Dermis blood vessel endothelial cell (primary cell): ENCODE data around the gene RAPGEF5. TPM values are rescaled to one million over a fixed set of nuclear protein-coding genes. Genes with fewer than 3 reads are reported as not detected.

ENCODE experiments used
- DNase-seq: peaks from one replicate; pipeline ENCODE4 v3.0.0; 2010
- total RNA-seq: library from RNA; depleted of rRNA; stranded (reverse); fragments of >200 nt; gene quantifications from 2 replicates; pipeline ENCODE4 v1.2.3, GENCODE V29; 2014

The RAPGEF5 gene
- total RNA-seq, 1 donor from 2014 or later = 269 TPM

DNA sequence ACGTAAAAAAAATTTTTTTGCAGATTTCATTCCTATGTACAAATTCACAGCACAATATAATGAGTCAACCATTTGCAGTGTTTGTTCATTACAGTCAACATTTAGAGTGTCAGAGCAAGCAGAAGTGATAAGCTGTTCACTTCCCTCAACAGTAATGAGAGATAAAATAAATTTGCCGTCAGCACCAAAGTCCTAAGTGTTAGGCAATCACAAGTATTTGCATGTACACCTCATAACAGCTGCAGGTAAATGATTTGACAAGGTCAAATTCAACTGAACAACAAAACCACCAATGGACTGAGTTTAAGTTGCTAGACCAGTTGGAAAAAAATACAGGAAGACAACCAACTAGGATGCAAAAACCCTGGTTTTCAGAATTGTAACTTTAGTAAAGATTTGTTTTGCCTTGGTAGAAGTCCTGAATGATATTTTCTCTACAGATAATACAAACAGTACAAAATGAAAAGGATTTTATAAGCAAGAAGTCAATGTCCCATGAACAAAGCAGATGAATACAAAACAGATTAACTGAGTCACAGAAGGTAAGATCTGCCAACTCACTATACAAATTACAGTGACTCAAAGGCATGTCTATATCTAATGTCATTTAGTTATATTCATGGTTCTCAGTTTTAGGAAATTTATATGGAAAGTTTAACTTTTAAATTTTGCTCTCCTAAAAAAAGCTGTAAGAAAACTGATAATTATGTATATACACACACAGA is 10.4 kb downstream of the RAPGEF5 start:
- no peak for DNase-seq

DNA sequence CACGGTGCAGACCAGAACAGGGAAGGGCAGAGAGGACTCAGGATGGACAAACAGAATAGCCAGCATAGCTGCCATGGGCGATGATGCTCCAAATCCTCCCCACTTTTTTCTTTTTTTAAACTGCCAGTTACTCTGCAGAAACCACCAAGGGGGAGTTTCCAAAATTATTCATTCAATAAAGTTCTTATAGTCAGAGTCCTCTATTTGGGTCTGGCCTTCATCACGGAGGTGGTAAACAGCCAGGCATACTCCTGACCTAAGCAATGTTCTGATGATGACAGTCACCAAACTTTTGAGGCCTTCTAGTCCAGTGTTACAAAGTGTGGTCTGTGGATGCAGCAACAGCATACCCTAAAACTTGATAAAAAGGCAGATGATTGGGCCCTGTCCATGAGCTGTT is 12.3 kb downstream of the RAPGEF5 start:
- DNase-seq = no peak

DNA sequence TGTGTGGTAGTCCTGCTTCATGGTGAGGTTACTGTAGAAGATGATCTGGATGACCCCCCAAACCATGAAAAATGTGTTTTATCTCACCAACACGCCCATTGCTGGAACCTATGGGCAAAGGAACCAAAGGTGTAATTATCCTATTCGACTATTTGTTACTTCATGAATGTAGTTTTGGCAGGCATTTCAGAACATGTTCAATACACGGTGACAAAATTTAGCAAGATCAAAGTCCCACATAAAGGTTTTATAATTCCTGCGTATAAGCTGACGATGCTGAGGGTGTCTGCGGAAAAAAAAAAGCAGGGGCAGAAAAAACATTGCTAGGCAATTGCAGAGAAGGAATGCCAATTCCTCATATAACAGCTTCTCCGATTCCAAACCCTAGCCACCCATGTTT is 13.3 kb downstream of the RAPGEF5 start:
- no peak for DNase-seq

DNA sequence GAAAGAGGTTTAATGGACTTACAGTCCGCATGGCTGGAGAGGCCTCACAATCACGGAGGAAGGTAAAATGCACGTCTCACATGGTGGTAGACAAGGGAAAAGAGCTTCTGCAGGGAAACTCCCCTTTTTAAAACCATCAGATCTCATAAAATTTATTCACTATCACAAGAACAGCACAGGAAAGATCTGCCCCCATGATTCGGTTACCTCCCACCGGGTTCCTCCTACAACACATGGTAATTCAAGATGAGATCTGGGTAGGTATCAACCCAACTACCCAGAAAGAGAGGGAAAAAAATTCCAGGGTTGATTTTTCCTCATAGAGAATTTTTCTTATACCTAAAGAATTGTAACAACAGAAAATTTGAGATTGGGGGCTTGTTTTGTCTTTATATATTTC is 13.9 kb downstream of the RAPGEF5 start:
- DNase-seq = no peak

DNA sequence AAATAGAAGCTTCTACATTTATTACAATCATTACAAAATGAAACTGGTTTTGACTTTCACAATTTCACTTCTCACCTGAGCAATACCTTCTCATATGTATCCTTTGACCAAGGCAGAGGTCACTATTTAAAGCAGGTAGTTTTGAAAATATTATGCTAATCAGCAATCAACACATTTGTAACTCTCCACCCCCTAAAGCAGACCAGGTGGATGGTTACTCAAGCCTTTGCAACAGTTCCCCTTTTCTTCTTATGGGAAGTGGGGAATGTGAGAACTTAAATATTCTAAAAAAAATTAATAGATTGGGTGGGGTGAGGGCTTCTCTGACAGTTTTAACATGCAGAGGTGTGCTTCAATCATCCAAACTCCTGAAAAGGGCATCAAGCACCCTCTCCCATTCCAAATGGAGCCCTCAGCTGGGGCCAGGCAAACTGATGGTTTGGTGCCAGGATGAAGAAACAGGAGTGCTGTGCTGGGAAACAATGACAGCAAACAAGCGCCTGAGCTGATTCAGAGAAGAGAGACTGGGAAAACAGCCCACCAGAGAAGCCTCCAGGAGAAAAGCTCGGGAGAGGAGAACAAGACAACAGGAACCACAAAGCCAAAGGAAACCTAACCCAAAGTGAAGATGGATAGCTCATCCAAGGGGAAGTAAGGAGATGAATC is 17.1 kb downstream of the RAPGEF5 start:
- DNase-seq = no peak

DNA sequence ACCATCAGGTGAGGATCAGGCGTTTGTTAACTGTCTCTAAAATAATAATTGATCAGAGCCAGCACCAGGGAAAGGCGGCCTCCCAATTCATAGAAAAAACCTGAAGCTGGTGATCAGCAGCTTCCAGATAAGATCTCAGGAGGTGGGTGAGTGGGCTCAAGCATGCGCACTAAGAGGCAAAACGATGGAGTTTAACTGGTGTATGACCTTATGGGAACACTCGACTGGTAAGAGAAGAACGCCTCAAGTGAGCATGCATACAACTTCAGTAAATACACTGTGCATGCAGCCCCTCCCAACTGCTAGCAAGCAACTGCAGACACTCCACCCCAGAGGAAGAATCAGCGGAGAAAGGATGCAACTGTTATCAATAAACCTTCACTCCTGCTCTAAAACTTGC is 18.1 kb downstream of the RAPGEF5 start:
- no peak for DNase-seq

DNA sequence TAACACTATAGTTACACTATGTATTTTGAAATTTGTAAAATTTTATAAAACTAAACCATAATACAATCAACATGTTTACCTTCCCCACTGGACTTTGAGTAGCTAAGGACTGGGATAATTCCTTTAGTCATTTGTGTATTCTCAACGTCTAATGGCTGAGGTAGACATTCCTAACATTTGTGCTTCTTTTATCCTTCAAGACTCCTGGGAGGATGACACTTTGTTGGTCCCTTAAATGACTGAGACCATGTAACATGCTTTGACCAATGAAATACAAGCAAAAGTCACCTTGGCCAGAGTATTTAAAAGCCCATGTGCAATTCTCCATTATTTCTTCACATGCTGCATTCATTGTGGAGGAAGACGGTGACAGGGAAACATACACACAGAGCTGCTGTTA is 18.5 kb downstream of the RAPGEF5 start:
- no peak for DNase-seq

DNA sequence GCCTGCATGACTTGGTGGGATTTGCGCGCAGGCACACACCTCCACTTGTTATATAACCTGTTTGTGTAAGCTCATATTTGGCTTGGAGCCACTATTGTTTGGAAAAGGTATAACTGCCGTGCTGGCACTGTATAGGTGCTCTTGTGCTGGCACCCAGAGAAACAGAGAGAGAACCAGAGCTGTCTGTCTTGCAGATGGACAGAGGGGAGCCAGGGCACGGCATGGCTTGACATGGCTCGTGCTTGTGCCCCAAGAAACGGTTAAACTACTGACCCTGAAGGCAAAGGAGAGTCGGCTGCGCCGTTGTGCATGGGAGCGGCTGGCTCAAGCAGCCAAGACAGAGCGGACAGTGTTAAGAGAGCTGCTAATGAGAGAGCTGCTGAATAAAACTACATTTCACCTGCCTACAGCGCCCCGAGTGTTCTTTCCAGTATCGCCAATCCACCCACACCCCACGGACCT is 23.2 kb downstream of the RAPGEF5 start:
- DNase-seq = no peak

DNA sequence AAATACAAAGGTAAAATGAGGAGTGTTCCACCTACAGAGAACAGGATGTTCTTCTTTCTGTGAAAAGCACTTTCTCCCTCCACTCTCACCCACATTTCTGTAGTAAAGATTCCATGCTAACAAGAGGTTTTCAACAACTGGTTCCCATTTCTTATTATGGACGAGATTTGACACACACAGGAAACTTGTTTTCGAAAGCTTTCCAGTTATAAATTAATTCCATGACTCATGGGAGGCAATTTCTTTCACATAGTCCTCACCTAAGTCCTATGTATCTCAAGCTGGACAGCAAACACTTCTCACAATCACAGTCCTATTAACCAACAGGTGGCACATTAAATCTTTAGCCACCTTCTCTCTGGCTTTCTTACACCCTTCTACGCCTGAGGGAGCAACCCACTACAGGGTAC is 24.5 kb downstream of the RAPGEF5 start:
- DNase-seq = peak; percentile 57

DNA sequence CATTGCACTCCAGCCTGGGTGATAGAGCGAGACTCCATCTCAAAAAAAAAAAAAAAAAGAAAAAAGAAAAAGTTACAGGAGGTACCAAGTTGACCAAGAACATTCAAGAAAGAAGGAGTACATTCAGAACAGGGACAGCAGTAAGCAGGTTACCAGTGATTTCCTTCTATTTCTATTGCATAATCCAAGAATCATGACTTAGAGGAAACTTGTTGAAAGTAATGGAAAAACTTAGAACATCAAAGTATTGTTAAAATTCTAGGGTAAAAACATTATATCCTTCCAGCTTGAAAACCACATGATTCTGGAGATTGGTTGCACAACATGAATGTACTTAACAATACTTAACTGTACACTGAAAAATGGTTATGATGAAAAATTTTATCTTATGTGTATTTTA is 25.2 kb downstream of the RAPGEF5 start:
- DNase-seq = peak; percentile 37

DNA sequence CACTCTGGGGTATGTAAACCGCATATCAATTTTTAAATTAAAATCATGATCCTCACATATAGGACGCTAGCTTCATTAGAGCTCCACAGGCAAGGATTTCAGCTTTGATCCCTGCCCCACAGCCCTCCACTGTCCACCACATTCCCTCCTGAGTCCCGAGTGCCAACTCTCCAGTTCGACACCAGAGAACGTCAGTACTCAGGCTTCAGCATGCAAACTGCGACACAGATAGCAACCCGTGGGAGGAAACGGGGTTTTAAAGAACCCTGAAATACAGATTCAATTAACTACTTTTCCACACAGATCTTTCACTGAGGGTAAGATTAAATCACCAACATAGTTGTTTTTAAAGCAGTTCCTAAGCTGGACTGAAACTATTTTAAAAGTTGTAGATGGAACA is 26.1 kb downstream of the RAPGEF5 start:
- DNase-seq = no peak

DNA sequence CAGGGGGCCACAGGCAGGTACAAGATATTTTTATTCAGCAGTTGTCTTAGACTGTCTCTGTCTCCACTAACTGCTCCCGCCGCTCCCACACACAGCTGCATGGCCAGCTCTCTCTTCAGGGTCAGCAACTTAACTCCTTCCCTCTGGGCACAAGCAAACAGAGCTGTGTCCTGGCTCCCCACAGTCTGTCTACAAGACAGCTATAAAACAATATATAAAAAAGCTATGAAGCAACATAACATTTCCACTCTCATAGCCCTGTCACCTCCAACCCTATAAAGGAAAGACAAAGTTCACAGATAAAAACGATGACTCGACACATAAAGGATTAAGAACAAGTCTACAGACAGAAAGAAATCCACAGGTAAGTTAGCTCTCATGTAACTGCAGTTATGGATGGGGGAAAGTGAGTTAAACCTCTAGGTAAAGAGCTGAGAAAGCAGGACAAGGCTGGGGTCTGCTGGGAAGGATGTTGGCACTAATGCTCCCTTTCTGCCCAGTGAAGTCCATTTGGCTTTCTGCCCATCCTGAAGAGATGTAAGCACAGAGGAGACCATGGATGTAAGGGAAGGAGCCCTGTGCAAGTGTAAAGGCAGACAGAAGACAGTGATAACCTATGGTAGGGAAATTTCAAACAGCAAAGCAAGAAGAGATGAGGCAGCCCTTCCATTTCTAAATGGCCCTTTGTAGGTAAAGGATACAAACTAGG is 27.0 kb downstream of the RAPGEF5 start:
- no peak for DNase-seq

DNA sequence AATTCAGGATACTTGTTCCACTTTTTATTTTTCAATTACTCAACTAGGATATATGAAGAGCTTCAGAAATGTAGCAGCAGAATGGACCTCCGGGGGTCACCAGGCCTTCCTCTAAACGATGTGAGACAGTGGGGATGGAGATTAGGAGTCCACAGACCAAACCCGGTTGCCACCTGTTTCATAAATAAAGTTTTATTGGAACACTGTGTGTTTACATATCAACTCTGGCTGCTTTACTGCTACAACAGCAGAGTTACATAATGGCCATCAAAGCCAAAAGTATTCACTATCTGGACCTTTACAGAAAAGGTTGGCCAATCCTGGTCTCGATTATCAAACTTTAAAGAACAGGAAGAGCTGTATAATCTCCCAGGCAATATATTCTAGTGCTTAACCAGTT is 30.8 kb downstream of the RAPGEF5 start:
- no peak for DNase-seq

DNA sequence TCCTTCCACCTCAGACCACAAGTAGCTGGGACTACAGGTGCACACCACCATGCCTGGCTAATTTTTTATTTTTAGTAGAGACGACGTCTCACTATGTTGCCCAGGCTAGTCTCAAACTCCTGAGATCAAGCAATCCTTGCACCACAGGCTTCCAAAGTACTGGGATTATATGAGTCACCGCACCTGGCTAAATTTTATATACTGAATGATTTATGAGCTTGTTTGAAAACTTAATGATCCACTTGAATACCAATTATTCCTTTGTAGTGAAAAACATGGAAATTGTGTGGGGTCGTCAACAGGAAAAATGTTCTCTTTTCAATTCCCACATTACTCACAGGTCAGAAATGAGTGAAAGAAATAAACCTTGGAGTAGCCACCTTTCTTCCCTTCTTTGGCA is 31.3 kb downstream of the RAPGEF5 start:
- DNase-seq = no peak

DNA sequence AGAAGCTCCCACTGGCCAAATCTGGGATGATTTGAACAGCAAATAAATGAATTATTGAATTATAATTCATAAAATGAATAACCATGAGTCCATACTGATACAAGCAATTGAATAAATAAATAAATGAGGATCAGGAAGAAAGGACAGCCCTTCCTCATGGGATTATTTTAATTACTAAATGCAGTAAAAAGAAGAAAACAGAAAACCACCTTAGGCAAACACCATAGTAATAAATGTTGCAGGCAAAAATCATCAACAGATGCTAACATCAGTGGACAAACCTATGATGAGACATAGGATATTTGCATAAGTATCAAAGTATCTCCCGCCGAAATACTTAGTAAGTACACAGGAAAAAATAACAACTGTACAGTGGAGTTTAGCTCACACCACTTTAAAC is 33.2 kb downstream of the RAPGEF5 start:
- no peak for DNase-seq

DNA sequence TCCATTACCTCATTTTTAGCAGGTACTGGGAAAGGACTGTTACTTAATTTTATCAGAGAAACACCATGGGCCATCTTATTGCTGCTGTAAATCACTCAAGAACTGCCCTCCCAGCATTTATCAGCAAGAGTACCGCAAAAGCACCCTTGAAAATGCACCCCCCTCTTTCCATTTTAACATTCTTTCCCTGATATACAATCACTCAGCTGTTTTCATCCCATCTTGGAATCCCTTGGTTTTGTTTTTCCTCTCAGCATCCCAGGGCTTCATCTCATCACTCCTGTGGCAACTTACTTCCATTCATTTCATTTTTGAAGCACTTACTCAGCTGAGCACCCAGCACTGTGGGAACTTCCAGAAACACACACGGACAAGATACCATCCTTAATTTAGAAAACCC is 36.5 kb downstream of the RAPGEF5 start:
- no peak for DNase-seq

DNA sequence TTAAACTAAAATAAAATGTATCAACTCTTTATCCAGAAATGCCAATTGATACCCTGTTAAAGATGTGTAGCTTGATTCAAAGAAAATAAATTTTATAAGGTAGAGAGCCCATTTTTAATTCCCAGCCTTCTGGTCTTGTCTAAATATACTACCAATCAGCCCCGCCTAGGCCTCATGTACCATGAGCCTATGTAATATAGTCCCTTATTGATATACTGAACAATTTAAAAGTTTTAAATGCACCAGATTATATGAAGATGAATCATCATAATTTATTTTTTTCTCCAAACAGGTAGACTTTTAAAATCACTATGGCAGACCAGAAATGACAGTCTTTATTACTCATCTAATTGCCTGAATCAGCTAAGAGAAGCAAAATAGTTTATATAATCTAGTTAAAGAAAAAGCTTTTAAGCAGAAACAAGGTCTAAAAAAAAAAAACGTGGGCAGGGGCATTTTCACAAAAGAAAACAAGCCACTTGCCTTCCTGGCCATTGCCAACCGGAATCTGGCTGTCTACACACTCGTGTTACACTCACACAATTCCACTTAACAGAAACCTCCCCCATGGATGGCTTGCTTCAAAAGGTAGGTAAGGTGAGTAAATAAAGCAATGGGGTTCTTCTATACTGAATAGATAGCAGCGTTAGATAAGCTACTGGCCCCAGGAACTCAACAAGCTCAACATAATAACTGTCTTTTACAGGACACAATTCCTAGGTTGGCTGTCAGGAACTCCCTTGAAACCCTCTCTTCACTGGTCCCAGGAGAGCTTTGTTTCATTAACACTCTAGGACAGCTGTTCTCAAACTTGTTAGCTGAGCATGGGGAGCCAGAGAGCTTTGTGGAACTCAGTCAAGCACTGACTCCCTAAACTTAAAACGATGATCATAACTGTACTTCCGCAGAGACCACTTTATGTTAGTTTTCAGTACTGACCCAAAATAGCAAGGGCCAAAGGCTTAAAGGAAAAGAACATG is 37.2 kb downstream of the RAPGEF5 start:
- DNase-seq = no peak

DNA sequence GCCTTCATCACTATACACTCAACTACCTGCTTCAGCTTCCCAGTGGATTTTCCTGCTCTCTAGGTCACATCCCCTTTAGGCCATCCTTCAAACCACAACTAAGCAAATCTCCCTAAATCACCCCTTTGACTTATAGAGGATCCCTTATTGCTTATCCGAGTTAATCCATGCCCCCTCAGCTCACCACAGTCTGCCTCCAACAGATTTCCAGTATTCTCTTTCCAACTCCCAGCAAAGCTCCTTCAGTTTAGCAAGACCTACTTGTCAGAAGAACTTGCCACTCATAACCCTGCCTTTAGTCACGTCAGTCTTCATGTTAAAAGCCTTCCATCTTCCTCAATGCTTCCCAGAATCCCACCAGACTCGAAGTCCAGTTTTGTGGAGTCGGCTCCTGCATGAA is 38.6 kb downstream of the RAPGEF5 start:
- DNase-seq = no peak

DNA sequence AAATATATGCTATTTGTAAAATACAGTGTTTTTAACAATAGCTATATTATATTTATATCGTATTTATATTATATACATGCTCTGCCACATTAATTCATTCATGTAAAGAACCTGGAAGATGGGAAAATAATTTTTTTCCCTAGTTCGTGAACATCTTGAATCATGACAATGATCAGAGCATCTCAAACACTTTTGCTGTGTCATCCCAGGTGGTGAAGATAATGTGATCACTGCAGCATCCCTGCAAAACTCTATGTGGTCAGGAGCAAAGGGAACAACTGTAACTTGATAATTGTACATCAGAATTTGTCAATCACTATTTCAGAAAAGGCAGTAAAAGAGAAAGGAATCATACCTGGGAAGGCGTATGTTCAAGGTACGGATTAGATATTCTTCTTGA is 39.3 kb downstream of the RAPGEF5 start:
- DNase-seq = no peak

DNA sequence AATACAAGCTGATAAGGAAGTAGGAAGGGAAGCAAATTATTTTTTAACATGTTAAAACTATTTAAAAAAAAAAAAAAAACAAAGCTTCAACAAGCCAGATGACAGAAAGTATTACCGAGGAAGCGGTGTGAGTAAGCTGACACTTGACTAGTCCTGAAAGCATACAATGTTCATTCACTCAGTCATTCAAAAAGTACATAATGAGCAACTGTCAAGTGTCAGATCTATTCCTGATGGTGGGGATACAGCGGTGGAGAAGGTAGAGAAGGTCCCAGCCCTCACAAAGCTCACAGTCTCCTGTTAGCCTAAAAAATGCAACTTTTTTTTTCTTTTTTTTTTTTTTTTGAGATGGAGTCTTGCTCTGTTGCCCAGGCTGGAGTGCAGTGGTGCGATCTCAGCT is 40.0 kb downstream of the RAPGEF5 start:
- DNase-seq = no peak

DNA sequence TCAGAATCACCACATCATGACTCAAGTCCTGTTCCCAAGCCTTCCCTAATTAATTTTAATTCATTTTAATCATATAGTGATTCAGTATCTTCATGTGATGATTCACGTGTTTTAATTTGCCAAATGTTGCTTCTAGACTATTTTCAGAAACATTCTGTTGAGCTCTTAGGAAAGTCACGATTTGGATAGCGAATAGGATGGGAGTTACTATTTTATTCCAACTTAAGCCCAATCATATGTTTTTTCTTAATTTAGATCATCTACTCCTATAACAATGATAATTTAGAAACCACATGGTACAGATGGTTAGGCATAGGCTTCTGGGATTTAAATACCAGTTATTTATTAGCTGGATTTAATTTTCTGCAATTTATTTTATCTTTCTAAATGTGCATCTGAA is 49.1 kb downstream of the RAPGEF5 start:
- no peak for DNase-seq

DNA sequence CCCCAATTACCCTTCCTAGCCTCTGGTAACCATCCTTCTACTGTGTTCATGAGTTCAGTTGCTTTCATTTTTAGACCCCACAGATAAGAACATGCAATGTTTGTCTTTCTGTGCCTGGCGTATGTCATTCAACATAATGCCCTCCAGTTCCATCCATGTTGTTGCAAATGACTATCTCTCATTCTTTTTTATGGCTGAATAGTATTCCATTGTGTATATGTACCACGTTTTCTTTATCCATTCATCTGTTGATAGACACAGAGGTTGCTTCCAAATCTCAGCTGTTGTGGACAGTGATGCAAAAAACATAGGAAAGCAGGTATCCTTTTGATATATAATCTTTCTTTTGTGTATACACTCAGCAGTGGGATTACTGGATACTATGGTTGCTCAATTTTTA is 51.2 kb downstream of the RAPGEF5 start:
- no peak for DNase-seq

DNA sequence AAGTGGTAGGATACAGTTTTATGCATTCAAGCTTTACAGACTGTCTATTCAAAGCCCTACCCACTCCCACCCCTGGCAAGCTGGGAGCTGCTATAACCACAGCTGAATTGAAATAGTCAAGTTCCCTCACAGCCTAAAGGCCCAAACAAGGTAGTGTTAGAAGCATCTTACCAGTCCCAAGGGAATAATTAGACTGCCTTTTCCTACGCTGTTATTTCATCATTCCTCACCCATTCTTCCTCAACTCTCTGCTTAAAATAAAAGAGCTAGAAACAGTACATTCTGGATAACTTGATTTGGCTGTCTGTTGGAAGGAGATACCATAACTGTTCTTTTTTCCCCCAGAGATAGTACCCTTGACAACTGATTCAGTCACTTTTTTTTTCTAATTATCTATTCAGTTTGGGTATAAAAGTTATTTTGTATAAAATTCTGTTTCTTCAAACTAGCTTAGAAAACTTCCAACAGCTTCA is 54.0 kb downstream of the RAPGEF5 start:
- no peak for DNase-seq
